Spinal cord (tissue), 10 donors: Measurements from ENCODE around the gene EXOC6. TPM values are rescaled to one million over a fixed set of nuclear protein-coding genes. Genes with fewer than 3 reads are reported as not detected.

Source experiments
- DNase-seq, 6 donors: peaks; one replicate each; pipeline versions ENCODE4 v3.0.0 to v3.0.0-alpha.2; 2013 to 2015; ENCODE audit warnings: low spot score in 6 of 6, low read depth in 4 of 6
- H3K27ac ChIP-seq: one replicate; pipeline ENCODE4 v1.5.1; 2013; ENCODE audit warnings: low read depth, low read length, control low read depth
- H3K27me3 ChIP-seq: one replicate; pipeline ENCODE4 v1.6.1; 2013; ENCODE audit warnings: low read length; ENCODE audit not compliant: control insufficient read depth, insufficient read depth
- H3K36me3 ChIP-seq: one replicate; pipeline ENCODE4 v1.6.1; 2013; ENCODE audit warnings: low read length; ENCODE audit not compliant: control insufficient read depth, insufficient read depth
- H3K4me1 ChIP-seq: one replicate; pipeline ENCODE4 v1.6.1; 2013; ENCODE audit warnings: low read length; ENCODE audit not compliant: control insufficient read depth, insufficient read depth
- H3K4me3 ChIP-seq: one replicate; pipeline ENCODE4 v1.5.1; 2013; ENCODE audit warnings: low read depth, low read length, control low read depth
- H3K9me3 ChIP-seq: one replicate; pipeline ENCODE4 v1.6.1; 2013; ENCODE audit warnings: low read length; ENCODE audit not compliant: control insufficient read depth, insufficient read depth
- WGBS: methylation state at CpG from one replicate; pipeline ENCODE4 v1.1.5; 2013; ENCODE audit warnings: missing lambda C conversion rate; ENCODE audit not compliant: insufficient coverage; 5-methylcytosine and 5-hydroxymethylcytosine counted together
- polyA plus RNA-seq, 2 donors: library from polyadenylated mRNA; unstranded; fragments of 120-200 nt; gene quantifications; one replicate each; pipeline ENCODE4 v1.2.1, GENCODE V29; 2013; ENCODE audit not compliant: insufficient read length in 2 of 2
- total RNA-seq, 2 donors: library from RNA; depleted of rRNA in 1 of 2; stranded (reverse); fragments of 120-200 nt in 1 of 2; fragments of >200 nt in 1 of 2; gene quantifications; one replicate each; pipeline versions ENCODE4 v1.2.3 to v1.2.4, GENCODE V29; 2013 to 2014
- donor health status: healthy.

Gene EXOC6
- total and polyA plus RNA-seq, 4 donors, result 16.5 to 46.6 (median 21.2) TPM

DNA sequence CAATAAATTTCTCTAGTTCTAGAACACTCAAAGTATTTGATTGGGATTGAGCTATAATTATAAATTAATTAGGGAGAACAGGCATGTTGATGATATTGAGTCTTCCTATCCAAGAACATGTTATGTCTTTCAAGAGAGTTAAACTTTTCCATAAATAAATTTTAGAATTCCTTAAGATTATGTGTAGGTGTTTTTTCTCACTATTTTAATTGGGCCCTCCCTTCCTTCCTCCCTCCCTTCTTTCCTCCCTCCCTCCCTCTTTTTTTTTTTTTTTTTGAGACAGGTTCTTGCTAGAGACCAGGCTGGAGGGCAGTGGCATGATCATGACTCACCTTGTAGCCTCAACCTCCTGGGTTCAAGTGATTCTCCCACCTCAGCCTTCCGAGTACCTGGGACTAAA lies 20.2 kb downstream of the EXOC6 start:
- no peak overlapping the region for H3K4me3 ChIP-seq
- H3K4me1 ChIP-seq, result no peaks in the 10 kb centered on the region
- no peaks in the 10 kb centered on the region for H3K36me3 ChIP-seq
- H3K27me3 ChIP-seq, result no peaks in the 10 kb centered on the region
- no peak overlapping the region for H3K27ac ChIP-seq
- no CpG with 5 or more reads among the region's 1 CpG for WGBS
- H3K9me3 ChIP-seq, result no peaks in the 10 kb centered on the region
- no peak for DNase-seq

DNA sequence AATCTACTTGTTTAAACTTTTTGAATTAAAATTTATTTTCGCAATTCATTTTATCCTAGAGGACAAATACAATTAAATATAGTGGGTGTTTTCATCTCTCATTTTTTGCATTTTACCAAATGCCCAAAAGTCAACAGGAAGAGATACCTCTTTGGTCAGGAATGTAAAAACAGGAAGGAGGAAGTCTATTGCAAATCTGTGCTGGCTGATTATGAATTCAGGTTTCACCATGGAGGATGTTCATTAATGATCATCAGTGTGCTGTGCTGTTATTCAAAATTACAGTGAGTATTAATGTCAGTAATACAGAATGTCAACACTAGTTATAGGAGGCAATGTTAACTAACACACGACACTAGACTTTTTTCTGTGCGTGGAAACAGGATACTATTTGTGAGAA lies 24.7 kb downstream of the EXOC6 start:
- no peak for DNase-seq
- H3K27ac ChIP-seq, result no peak overlapping the region
- no peaks in the 10 kb centered on the region for H3K4me1 ChIP-seq
- WGBS, result no CpG with 5 or more reads among the region's 3 CpGs
- no peaks in the 10 kb centered on the region for H3K36me3 ChIP-seq
- no peaks in the 10 kb centered on the region for H3K9me3 ChIP-seq
- H3K27me3 ChIP-seq, result no peaks in the 10 kb centered on the region
- H3K4me3 ChIP-seq, result no peak overlapping the region

DNA sequence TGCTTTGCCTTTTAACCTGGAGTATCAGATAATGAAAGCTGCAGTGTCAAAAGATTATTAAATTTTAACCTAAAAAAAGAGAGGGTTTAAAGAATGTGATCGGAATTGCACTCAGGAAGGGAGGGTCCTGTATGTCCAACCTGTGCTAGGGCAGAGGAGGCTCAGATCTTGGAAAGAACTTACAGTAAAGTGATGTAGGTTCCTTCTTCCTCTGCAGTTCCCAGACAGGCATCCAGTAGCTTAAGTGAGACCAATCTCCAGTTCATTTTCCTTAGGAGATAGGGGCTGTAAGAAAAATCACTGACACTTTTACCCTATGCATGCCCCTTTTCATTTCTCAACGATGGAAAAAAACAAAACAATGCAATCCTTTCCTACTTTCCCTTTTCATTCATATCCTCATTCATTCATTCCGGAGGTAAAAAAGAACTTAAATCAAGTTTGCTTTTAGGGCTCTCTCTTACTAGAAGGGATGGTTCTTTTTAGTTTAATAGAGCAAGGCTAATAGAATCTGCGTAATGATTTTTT lies 28.3 kb downstream of the EXOC6 start:
- no peaks in the 10 kb centered on the region for H3K4me1 ChIP-seq
- H3K4me3 ChIP-seq, result no peak overlapping the region
- H3K9me3 ChIP-seq, result no peaks in the 10 kb centered on the region
- no peak for DNase-seq
- no peaks in the 10 kb centered on the region for H3K36me3 ChIP-seq
- 86% methylated on average over 1 of the region's 4 CpGs for WGBS
- no peaks in the 10 kb centered on the region for H3K27me3 ChIP-seq
- no peak overlapping the region for H3K27ac ChIP-seq

DNA sequence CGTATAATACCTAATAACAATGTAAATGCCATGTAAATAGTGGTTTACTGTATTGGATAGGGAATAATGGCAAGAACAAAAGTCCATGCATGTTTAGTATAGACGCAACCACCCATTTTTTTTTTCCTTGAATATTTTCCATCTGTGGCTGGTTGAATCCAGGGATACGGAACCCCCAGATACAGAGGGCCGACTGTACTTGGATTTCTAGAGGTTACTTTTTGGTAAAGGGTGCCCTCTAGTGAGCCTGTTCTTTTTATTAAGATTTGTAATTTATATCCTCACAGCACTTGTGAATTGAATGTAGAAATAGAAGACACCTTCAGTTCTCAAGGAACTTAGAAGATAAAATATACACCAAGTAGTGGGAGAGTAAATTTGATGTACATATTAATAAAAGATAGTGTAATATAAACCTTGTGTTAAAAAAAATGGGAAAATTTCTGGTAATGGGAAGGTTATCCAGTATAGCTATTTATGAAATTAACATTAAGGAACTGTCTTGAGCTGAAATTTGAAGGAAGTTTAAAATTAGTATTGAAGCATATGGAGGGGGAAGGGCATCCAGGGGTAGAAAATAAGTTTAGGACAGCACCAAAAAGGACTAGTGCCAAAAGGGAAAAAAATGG lies 32.0 kb downstream of the EXOC6 start:
- DNase-seq, result peak; percentile 21 to 90 (median 38)
- Histone ChIP-seq H3K4me3 (no peak overlapping the region), H3K27me3 (no peaks in the 10 kb centered on the region), H3K4me1 (no peaks in the 10 kb centered on the region), H3K36me3 (no peaks in the 10 kb centered on the region), H3K27ac (no peak overlapping the region), H3K9me3 (no peaks in the 10 kb centered on the region)
- WGBS, result no CpG with 5 or more reads among the region's 4 CpGs

DNA sequence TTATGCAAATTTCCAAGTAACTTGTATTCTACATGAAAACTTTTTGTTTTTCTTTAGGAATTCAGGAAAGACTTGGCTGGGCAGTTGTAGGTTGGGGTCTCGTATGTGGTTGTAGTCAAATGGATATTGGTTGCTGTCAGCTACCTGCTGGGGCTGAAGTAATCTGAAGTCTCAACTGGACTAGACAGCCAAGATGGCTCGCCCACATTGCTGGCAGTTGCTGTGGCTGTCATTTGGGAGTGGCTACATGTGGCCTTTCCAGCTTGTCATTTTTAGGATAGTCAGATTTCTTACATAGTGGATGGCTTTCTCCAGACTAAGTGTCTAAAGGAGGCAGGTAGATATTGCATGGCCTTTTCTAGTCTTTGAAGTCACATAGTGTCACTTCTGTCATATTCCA lies 32.6 kb downstream of the EXOC6 start:
- no peaks in the 10 kb centered on the region for H3K36me3 ChIP-seq
- no peak overlapping the region for H3K4me3 ChIP-seq
- H3K9me3 ChIP-seq, result no peaks in the 10 kb centered on the region
- no peaks in the 10 kb centered on the region for H3K4me1 ChIP-seq
- 93% methylated on average over 2 of the region's 2 CpGs for WGBS
- no peak overlapping the region for H3K27ac ChIP-seq
- DNase-seq, result no peak
- no peaks in the 10 kb centered on the region for H3K27me3 ChIP-seq

DNA sequence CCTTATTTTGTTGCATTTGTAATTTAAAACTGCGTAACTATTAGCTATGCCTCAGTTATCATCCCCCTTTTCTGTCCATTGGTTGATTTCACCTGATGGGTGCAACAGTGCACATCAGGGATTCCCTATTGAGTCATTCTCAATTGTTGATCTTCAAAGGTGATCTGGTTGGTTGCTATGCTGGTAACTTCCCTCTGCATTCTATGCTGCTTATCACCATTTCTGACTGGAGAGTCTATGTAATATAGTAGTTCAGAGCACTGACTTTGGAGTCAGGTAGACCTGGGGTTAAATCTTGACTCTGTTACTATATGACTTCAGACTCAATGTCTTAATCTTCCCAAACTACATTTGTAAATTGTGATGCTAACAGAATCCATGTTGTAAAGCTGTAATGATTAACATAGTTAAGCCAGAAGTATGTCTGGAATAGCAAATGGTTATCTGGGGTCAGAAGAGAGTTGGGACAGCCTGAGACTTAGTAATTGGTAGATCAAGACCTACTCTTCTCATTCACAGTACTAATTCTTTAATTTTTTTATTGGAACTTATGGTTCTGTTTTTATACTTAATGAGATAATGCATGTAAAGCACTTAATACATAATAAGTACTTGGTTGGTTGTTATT lies 38.1 kb downstream of the EXOC6 start:
- WGBS, result no CpG with 5 or more reads among the region's 1 CpG
- H3K4me3 ChIP-seq, result no peak overlapping the region
- no peaks in the 10 kb centered on the region for H3K36me3 ChIP-seq
- no peak for DNase-seq
- no peak overlapping the region for H3K27ac ChIP-seq
- H3K9me3 ChIP-seq, result no peaks in the 10 kb centered on the region
- no peaks in the 10 kb centered on the region for H3K27me3 ChIP-seq
- H3K4me1 ChIP-seq, result no peaks in the 10 kb centered on the region

DNA sequence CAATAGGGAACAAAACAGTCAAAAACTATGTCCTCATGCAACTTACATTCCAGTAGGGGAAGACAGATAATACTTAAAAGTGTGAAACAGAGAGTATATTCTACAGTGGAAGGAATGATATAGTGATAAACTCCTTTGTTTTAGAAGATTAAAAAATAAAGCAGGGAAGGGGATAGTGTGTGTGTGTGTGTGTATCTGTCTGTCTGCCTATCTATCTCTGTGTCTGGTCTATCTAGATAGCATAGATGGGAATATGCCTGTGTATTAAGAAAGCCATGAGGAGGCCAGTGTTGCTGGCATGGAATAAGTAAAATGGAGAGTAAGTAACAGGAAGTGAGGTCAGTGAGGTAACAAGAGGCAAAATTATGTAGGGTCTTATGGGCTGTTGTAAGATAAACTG lies 42.2 kb downstream of the EXOC6 start:
- Histone ChIP-seq H3K4me3 (no peak overlapping the region), H3K36me3 (no peaks in the 10 kb centered on the region), H3K9me3 (no peaks in the 10 kb centered on the region), H3K4me1 (no peaks in the 10 kb centered on the region), H3K27me3 (no peaks in the 10 kb centered on the region), H3K27ac (no peak overlapping the region)
- DNase-seq, result no peak

DNA sequence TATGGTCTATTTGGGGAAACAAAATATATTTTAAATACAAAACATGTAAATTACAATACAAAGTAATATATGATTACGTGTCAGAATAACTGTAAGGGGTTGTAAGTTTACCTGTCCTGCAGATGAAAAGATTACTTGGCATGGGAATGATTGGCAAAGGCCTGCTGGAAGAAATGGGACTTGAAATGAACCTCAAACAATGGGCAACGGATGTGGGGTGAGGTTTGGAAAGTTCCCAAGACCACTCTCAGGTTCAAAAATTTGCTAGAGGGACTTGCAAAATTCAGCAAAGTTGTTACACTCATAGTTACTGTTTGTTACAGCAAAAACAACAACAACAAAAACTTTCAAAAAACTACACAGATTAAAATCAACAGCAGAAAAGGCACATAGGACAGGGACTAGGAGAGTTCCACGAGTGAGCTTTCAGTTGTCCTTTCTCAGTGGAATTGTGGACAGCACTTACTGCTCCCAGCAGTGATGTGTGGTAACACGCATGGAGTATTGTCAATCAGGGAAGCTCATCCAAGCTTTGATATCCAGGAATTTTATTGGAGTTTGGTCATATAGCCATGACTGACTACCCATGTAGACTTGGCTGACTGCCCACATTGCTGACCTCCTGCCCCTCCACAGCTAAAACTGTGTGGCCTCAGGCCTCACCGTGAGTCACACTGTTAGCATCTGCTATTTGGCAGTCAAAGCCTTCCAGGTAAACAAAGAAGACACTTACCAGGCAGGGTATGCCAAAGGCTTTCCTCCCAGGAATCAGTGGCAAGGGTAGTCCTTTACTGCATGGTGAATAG lies 43.8 kb downstream of the EXOC6 start:
- Histone ChIP-seq H3K27ac (no peak overlapping the region), H3K9me3 (no peaks in the 10 kb centered on the region), H3K36me3 (no peaks in the 10 kb centered on the region), H3K4me3 (no peak overlapping the region), H3K4me1 (no peaks in the 10 kb centered on the region), H3K27me3 (no peaks in the 10 kb centered on the region)
- WGBS, result 48% methylated on average over 4 of the region's 5 CpGs
- DNase-seq, result peak in 1 of 6 donors; percentile 10

DNA sequence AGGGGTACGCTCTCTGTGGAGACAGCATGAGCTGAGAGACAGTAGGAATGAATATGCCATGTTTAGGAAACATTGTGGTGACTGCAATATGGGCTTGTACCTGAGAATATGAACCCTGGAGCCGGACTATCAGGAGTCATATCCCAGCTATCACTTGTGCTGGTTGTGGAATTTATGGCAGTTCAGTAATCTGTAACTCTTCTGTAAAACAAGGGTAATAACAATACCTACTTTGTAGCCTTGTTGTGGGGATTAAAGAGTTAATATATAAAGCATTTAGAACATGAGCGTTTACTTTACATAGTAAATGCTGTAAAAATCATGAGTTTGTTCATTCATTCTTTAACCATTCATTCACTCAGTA lies 44.4 kb downstream of the EXOC6 start:
- no peaks in the 10 kb centered on the region for H3K9me3 ChIP-seq
- no peaks in the 10 kb centered on the region for H3K27me3 ChIP-seq
- no peak overlapping the region for H3K4me3 ChIP-seq
- H3K4me1 ChIP-seq, result no peaks in the 10 kb centered on the region
- WGBS, result 100% methylated on average over 1 of the region's 3 CpGs
- no peaks in the 10 kb centered on the region for H3K36me3 ChIP-seq
- H3K27ac ChIP-seq, result no peak overlapping the region
- no peak for DNase-seq
